SJSA1 (cell line): Measurements from ENCODE around the gene SIK2. TPM values are rescaled to one million over a fixed set of nuclear protein-coding genes. Genes with fewer than 3 reads are reported as not detected.
A peak's percentile ranks its signal among the peaks of the same experiment; 100 is the strongest.
"Not testable (repeated sequence)": the region's sequence is repeated elsewhere in the genome, so short reads cannot be mapped to it uniquely, and the experiment has no call there.

Experiments
- DNase-seq, 2 experiments: peaks; one replicate each; pipeline ENCODE4 v3.0.0-alpha.2; 2015 to 2020; ENCODE audit warnings: low spot score in 2 of 2, low read depth in 1 of 2
- H3K27ac ChIP-seq: fragments of 250-450 bp; sonication (Bioruptor Pico); 2 replicates; pipeline ENCODE4 v1.5.1; 2020; ENCODE audit warnings: mild to moderate bottlenecking, moderate library complexity
- H3K27me3 ChIP-seq: fragments of 250-450 bp; sonication (Bioruptor Pico); replicated peaks from 2 replicates; pipeline ENCODE4 v1.5.1; 2020; ENCODE audit warnings: mild to moderate bottlenecking, moderate library complexity
- H3K36me3 ChIP-seq: fragments of 250-450 bp; sonication (Bioruptor Pico); 2 replicates; pipeline ENCODE4 v1.5.1; 2020; ENCODE audit warnings: mild to moderate bottlenecking
- H3K4me1 ChIP-seq: fragments of 250-450 bp; sonication (Bioruptor Pico); replicated peaks from 2 replicates; pipeline ENCODE4 v1.6.1; 2021; ENCODE audit warnings: mild to moderate bottlenecking
- H3K4me3 ChIP-seq: fragments of 250-450 bp; sonication (Bioruptor Pico); 2 replicates; pipeline ENCODE4 v1.5.1; 2020; ENCODE audit warnings: mild to moderate bottlenecking
- H3K9me3 ChIP-seq: fragments of 250-450 bp; sonication (Bioruptor Pico); replicated peaks from 2 replicates; pipeline ENCODE4 v1.5.1; 2020; ENCODE audit warnings: mild to moderate bottlenecking
- total RNA-seq: library from RNA; depleted of rRNA; stranded (reverse); fragments of >200 nt; shearing (Covaris generic); gene quantifications from 2 replicates; pipeline ENCODE4 v1.2.3, GENCODE V29; 2014

Gene SIK2
- total RNA-seq, 1 experiment from 2014 or later = 9.6 TPM

GRCh38 chr11:111765984-111766833 lies 164.0 kb downstream of the SIK2 start, which contains the start of gene PPP2R1B:
Gene PPP2R1B (minus strand): TSS chr11:111766389. CDS start chr11:111766361, 28 bp downstream.
- peak within 1 kb of the TSS; percentile 74 for H3K4me3 ChIP-seq
- H3K27me3 ChIP-seq = no peaks in the 10 kb centered on the region
- peak; percentile 46 to 77 for DNase-seq
- peak within 1 kb of the TSS; percentile 23; the same call in 1 of the 2 replicates for H3K27ac ChIP-seq
- H3K9me3 ChIP-seq = no peaks in the 10 kb centered on the region
- peaks cover 28% of the 10 kb centered on the region for H3K36me3 ChIP-seq
- peaks cover 12% of the 10 kb centered on the region for H3K4me1 ChIP-seq

- DNase-seq = no peak
- Histone ChIP-seq H3K9me3 (no peaks in the 10 kb centered on the region), H3K4me3 (peak overlapping the region; percentile 74), H3K4me1 (peaks cover 12% of the 10 kb centered on the region), H3K27ac (no peak overlapping the region), H3K36me3 (peaks cover 24% of the 10 kb centered on the region), H3K27me3 (no peaks in the 10 kb centered on the region)
Observed at GRCh38 chr11:111766834-111767142, 164.5 kb downstream of the SIK2 start.

DNA sequence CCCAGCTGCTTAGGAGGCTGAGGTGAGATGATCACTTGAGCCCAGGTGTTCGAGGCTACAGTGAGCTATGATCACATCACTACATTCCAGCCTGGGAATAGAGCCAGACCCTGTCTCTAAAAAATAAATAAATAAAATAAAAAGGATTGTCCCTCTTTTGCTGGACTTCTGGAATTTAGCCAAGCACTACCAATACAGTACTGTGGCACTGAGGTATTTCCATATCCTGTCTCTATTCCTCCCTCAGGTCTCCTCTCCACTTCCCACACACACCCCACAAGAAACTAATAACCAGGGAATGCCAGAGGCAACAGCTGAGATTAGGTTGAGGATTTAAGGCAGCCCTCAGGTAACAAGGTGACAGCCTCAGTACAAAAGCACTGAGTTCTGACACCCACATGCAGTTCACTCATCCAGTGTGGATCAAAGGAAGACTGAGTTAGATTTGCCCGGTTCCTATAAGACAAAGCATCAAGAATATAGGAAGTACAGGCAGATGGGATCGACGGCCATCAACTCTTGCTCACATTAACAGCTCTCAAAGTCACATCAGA lies 168.4 kb downstream of the SIK2 start:
- H3K4me1 ChIP-seq = peaks cover 8% of the 10 kb centered on the region
- no peak overlapping the region for H3K27ac ChIP-seq
- no peaks in the 10 kb centered on the region for H3K9me3 ChIP-seq
- no peak overlapping the region for H3K4me3 ChIP-seq
- DNase-seq = no peak
- peaks cover 3% of the 10 kb centered on the region; the same call in 1 of the 2 replicates for H3K36me3 ChIP-seq
- no peaks in the 10 kb centered on the region for H3K27me3 ChIP-seq

DNA sequence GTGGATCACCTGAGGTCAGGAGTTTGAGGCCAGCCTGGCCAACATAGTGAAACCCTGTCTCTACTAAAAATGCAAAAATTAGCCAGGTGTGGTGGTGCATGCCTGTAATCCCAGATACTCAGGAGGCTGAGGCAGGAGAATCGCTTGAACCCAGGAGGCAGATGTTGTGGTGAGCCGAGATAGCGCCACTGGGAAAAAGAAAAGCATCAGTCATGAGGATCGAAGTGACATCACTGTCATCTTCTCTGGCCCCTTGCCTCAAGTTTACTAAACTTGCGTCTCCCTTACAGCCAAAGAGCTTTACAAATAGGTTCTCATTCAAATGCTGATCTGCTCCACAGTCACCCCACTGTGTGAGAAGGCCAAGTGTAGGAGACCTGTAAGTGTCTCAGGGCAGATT lies 169.0 kb downstream of the SIK2 start:
- H3K4me1 ChIP-seq = not testable (repeated sequence)

DNA sequence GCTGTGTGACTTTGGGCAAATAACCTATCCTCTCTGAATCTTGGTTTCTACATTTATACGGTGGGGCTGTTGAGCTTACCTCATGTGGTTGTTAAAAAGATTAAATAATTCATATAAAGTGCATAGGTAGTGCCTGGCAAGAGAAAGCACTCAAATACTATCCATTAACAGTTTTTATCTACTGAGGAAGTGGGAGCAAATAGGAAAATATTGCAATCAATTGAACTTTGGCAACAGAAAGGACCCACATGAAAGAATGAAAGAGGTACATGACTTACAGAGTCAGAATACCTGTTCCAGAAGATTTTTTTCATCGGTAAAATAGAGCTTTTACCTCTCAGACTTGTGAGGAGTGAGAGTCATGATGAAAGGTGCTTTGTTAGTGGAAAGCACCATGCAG lies 170.3 kb downstream of the SIK2 start:
- Histone ChIP-seq H3K9me3 (no peaks in the 10 kb centered on the region), H3K27me3 (no peaks in the 10 kb centered on the region), H3K4me3 (no peak overlapping the region), H3K27ac (no peak overlapping the region), H3K4me1 (no peaks in the 10 kb centered on the region), H3K36me3 (no peaks in the 10 kb centered on the region)
- DNase-seq = no peak

More for the DNA sequence above, 169.0 kb downstream of the SIK2 start:
- not testable (repeated sequence) for H3K27ac ChIP-seq, H3K4me3 ChIP-seq, H3K27me3 ChIP-seq, H3K36me3 ChIP-seq, DNase-seq, H3K9me3 ChIP-seq

- DNase-seq = no peak
- Histone ChIP-seq H3K36me3 (no peaks in the 10 kb centered on the region), H3K9me3 (no peaks in the 10 kb centered on the region), H3K4me3 (no peak overlapping the region), H3K27ac (no peak overlapping the region), H3K27me3 (no peaks in the 10 kb centered on the region), H3K4me1 (no peaks in the 10 kb centered on the region)
Observed at GRCh38 chr11:111774955-111775710, 172.9 kb downstream of the SIK2 start.

- H3K27ac ChIP-seq = no peak overlapping the region
Observed at GRCh38 chr11:111776398-111777093, 174.3 kb downstream of the SIK2 start.

GRCh38 chr11:111777094-111778046 lies 175.1 kb downstream of the SIK2 start:
- no peak overlapping the region for H3K4me3 ChIP-seq
- no peaks in the 10 kb centered on the region for H3K9me3 ChIP-seq
- DNase-seq = peak in 1 of 2 experiments; percentile 40
- no peaks in the 10 kb centered on the region for H3K4me1 ChIP-seq
- no peaks in the 10 kb centered on the region for H3K36me3 ChIP-seq
- no peaks in the 10 kb centered on the region for H3K27me3 ChIP-seq
- H3K27ac ChIP-seq = no peak overlapping the region

More at GRCh38 chr11:111776398-111777093, 174.3 kb downstream of the SIK2 start:
- Histone ChIP-seq H3K9me3 (no peaks in the 10 kb centered on the region), H3K4me1 (no peaks in the 10 kb centered on the region), H3K4me3 (no peak overlapping the region), H3K27me3 (no peaks in the 10 kb centered on the region), H3K36me3 (no peaks in the 10 kb centered on the region)
- no peak for DNase-seq

- H3K9me3 ChIP-seq = no peaks in the 10 kb centered on the region
- H3K36me3 ChIP-seq = no peaks in the 10 kb centered on the region
- no peak overlapping the region for H3K27ac ChIP-seq
- DNase-seq = no peak
- no peaks in the 10 kb centered on the region for H3K27me3 ChIP-seq
- H3K4me1 ChIP-seq = no peaks in the 10 kb centered on the region
- H3K4me3 ChIP-seq = no peak overlapping the region
Observed at GRCh38 chr11:111778047-111778558, 175.9 kb downstream of the SIK2 start.

DNA sequence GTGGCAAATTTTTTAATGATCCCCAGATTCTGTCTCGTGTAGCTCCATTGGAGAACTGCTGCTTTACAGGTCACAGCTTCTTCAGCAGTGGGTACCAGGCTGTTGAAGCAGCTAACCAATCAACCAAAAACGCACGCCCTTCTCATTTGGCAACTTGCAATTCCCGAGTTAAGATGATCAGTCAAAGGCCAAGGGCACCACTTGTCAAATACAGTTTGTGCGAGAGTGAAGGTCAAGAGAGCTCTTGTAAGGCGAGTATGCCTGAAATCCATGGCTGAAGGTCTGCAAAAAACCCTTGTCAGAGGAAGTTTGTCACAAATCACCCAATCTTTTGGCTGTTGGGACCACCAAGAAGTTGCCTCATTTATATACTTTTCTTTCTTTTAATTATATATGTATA lies 176.9 kb downstream of the SIK2 start:
- no peak for DNase-seq
- Histone ChIP-seq H3K36me3 (no peaks in the 10 kb centered on the region), H3K27ac (no peak overlapping the region), H3K4me1 (no peaks in the 10 kb centered on the region), H3K27me3 (no peaks in the 10 kb centered on the region), H3K4me3 (no peak overlapping the region), H3K9me3 (no peaks in the 10 kb centered on the region)
